NCI-H748 (cell line): ENCODE measurements around the gene BIRC7.
"Not testable (repeated sequence)": the region's sequence is repeated elsewhere in the genome, so short reads cannot be mapped to it uniquely, and the experiment has no call there.

Source experiments
- DNase-seq: peaks from one replicate; lab custom pipeline; 2025; ENCODE audit not compliant: unreplicated experiment; lab: John Stamatoyannopoulos, UW

BIRC7 gene

GRCh38 chr20:63206878-63207277, 28.8 kb upstream of the BIRC7 start:
- DNase-seq, result no peak

- no peak for DNase-seq
Measured at GRCh38 chr20:63208346-63208909, 27.3 kb upstream of the BIRC7 start.

GRCh38 chr20:63210011-63210605, 25.6 kb upstream of the BIRC7 start:
- no peak for DNase-seq

DNA sequence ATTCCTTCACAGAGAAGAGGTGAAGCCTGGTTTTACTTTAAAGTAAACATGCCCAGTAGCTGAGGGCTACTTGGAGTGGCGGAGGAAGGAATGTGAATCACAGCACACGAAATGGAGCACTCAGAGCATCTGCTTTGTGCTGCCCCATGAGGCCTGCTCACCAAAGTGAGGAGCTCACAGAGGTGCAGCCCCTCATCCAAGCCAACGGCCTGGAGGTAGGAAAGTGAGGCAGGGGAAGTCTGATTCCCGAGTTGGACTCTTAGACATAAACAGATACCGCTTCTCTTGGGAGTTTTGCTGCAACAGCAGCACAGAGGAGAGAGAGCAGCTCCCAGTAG, 23.3 kb upstream of the BIRC7 start:
- no peak for DNase-seq

- no peak for DNase-seq
Measured at GRCh38 chr20:63212792-63213191, 22.9 kb upstream of the BIRC7 start.

DNA sequence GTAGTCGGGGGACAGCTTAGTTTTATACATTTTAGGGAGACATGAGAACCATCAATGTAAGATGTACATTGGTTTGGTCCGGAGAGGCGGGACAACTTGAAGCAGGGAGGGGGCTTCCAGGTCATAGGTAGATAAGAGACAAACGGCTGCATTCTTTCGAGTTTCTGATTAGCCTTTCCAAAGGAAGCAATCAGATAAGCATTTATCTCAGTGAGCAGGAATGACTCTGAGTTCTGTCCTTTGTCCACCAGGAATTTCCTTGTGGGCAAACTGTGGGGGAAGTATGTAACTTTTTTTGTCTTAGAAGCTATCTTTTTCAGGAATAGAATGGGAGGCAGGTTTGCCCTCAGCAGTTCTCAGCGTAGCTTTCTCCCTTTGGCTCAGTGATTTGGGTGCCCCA, 21.2 kb upstream of the BIRC7 start:
- no peak for DNase-seq

DNA sequence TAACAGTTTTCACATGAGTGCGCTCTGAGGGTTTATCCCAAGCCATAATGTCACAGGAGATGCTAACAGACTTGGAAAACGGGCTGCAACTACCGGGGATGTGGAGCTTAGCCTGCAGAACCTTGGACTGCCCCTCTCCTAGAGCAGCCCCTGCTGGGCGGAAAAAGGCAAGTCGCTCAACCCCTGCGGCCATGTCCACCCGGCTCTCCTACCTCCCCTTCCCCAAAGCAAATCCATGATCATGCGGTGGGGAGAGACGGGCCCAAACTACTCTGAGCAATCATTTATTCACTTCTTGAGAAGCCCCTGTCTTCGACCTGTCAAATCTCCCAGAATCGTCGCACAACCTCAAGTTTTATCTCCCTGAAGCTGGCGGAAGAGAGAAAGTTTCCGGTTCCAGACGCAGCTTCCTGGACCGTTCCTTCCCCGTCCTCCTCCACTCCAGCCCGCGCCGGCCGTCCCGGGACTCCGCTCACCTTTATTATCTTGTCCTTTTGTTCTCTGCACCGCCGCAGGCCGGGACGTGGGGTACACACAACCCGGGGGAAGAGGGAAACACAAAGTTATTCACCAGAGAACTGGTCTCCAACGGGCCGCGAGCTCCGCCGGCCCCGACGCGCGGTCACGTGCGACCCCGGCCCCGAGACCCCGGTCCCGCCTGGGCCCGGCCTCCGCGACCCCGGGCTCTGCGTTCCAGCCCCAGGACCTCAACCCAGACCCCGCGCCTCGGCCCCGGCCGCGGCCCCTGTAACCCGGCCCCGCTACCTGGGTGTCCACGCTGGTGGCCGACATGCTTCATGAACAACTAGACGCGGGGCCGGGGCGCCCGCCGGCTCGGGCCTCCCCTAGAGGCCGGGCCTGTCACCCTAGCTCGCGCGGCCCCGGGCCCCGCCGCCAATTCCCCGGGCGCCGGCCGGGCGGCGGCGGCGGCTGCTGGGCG, 20.3 kb upstream of the BIRC7 start:
- DNase-seq, result peak; percentile 32

DNA sequence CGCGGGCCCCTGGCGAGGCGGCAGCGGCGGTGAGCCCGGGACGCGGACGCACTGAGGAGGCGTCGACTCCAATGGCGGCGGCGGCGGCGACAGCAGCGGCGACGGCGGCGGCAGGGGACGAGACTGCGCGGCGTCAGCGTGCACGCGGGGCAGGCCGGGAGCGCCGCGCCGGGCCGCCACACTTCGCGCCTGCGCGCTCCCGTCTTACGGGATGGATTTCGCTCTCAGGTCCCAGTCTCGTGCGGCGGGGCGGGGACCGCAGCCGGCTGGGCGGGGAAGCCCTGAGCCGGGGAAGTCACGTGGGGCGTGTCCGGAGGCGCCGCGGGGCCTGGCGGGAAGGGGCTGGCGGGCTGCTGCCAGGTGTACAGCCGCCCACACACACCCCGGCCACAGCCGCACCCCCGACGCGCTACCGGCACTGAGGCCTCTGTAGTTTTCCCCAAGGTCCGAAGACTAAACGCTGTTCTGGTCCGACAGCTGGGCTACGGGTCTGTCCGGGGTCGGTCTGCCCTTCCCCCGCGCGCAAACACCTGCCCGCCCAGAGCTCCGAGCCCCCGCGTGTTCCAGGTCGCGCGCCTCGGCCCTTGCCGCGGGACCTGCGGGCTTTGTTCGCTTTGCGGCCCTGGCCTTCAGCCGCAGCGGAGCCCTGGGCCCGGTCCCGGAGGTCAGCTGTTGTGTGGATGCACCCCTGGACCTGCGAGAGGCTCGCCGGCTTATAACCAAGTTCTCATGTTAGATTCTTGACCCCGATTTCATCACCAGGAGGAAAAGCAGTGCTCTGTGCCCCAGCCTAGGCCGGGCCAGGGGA, 19.5 kb upstream of the BIRC7 start, which contains the start of gene YTHDF1:
TSS of gene YTHDF1 (minus strand) at position 91 of the 808 bp plus-strand sequence. CDS start 239 bp downstream, outside the sequence.
- peak; percentile 95 for DNase-seq

DNA sequence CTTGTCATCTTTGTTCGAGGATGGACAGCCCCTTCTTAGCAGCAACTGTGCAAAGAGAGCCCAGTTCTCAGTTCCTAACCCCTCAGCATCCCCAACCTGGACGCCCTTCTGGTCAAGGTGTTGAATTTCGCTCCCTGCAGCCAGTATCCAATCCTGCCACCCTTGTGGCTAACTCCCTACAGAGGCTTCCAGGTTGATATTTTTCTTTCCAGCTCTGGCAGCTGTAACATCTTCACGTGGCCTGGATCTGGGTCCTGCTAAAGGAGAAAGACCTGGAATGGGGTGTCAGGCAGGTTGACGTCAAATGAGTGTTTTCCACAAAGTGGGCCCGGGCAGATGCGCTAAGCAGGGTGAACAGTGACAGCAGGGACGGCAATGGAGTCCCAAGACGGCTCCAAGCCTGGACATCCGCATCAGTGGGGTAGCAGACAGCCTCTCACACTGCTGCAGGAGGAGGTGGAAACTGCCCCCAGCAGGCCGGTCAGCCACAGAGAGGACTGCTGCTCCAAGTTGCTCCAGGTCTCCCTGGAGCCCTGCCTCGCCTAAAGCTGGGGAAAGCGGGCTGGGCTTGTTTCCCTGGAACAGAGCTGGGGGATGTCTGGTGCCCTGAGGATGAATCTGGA, 18.7 kb upstream of the BIRC7 start:
- peak; percentile 33 for DNase-seq

GRCh38 chr20:63217706-63218105, 18.0 kb upstream of the BIRC7 start:
- DNase-seq, result peak; percentile 47

GRCh38 chr20:63218701-63219446, 16.8 kb upstream of the BIRC7 start:
- no peak for DNase-seq

DNA sequence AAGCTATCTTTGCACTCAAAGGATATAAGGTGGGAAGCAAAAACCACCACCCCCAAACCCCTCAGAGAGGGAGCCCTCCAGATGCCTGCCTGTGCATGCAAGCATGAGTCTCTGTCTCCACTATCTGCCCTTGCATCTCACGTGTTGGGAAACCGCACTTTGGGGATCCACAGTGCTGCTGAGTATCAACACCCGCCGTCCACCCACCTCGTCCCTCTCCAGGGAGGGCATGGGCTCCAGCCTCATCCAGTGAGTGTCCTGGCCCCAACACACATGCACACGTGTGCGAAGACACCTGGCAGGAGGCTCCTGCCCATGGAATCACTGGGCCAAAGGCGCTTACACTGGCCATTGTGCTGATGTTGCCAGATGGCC, 16.3 kb upstream of the BIRC7 start:
- no peak for DNase-seq

GRCh38 chr20:63219866-63220521, 15.7 kb upstream of the BIRC7 start:
- DNase-seq, result no peak

GRCh38 chr20:63220696-63221399, 14.9 kb upstream of the BIRC7 start:
- no peak for DNase-seq

- DNase-seq, result not testable (repeated sequence)
Measured at GRCh38 chr20:63221400-63222053, 14.2 kb upstream of the BIRC7 start.

DNA sequence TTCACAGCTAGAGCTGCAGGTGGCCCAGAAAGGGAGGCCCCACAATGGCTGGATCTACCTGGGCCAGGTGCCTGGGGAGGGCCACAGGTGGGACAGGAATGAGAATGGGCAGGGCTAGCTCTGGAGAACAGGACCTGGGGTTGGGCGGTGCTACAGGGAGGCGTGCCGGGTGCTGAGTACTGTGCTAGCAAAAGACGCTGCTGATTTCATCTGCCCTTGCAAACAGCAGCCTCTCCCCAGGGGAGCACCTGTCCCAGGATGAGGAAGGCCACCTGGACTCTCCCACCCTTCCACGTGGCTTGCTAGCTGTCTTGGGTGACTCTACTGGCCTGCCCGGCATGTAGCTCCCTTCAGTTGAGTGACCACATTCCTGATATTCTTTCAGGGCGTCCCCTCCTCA, 13.2 kb upstream of the BIRC7 start:
- no peak for DNase-seq

- DNase-seq, result peak; percentile 31
Measured at GRCh38 chr20:63223121-63223825, 12.4 kb upstream of the BIRC7 start.

DNA sequence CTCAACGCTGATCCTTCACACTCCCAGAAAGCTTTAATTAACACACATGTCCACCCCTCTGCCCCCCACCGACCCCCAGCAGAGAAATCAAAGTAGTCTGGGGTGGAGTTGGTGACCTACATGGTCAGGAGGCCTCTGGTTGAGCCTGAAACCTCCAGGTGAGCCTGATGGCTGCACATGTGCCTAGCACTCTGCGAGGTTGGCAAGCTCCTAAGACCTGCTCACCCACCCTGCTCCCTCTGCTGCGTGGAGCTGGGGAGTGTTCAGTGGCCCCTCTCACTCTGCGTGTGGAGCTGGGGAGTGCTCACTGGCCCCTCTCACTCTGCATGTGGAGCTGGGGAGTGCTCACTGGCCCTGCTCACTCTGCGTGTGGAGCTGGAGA, 11.9 kb upstream of the BIRC7 start:
- DNase-seq, result no peak
